K562 (cell line): Measurements from ENCODE around the gene CEP192. TPM values are rescaled to one million over a fixed set of nuclear protein-coding genes. Genes with fewer than 3 reads are reported as not detected.

Experiments
- ATF7 ChIP-seq: fragments of 450-650 bp; IDR thresholded peaks from 2 replicates; pipeline ENCODE4 v1.7.1; 2014; ENCODE audit warnings: mild to moderate bottlenecking, moderate library complexity
- CREM ChIP-seq: IDR thresholded peaks from 2 replicates; pipeline ENCODE4 v1.6.1; 2014; ENCODE audit warnings: antibody characterized with exemption, low read depth
- CTBP1 ChIP-seq: fragments of 450-650 bp; IDR thresholded peaks from 2 replicates; pipeline ENCODE4 v1.6.1; 2016; ENCODE audit warnings: borderline replicate concordance
- ESRRA ChIP-seq: fragments of 450-650 bp; IDR thresholded peaks from 2 replicates; pipeline ENCODE4 v1.6.1; 2014; ENCODE audit warnings: low read depth, mild to moderate bottlenecking, moderate library complexity, borderline replicate concordance
- ETV5 ChIP-seq: sonication (generic); formaldehyde crosslinking; IDR thresholded peaks from 2 replicates; pipeline ENCODE4 v1.4.0; 2020; ENCODE audit warnings: low read depth, mild to moderate bottlenecking, missing genetic modification reagents
- PRDM10 ChIP-seq: fragments of 450-650 bp; IDR thresholded peaks from 2 replicates; pipeline ENCODE4 v1.6.1; 2018; ENCODE audit not compliant: partially characterized antibody
- RERE ChIP-seq: sonication (generic); formaldehyde crosslinking; IDR thresholded peaks from 2 replicates; pipeline ENCODE4 v1.8.0; 2023; ENCODE audit warnings: missing genetic modification reagents, mild to moderate bottlenecking, borderline replicate concordance
- SMARCE1 ChIP-seq: fragments of 450-650 bp; IDR thresholded peaks from 2 replicates; pipeline ENCODE4 v1.7.1; 2016; ENCODE audit warnings: mild to moderate bottlenecking
- SPI1 ChIP-seq: IDR thresholded peaks from 2 replicates; pipeline ENCODE4 v1.6.1; 2011; ENCODE audit warnings: low read depth, low read length, control low read depth, borderline replicate concordance
- TAF1 ChIP-seq: IDR thresholded peaks from 2 replicates; pipeline ENCODE4 v1.6.1; 2011; ENCODE audit warnings: mild to moderate bottlenecking, low read length, moderate library complexity; ENCODE audit not compliant: insufficient read depth, control insufficient read depth, severe bottlenecking; ENCODE audit errors: extremely low read depth
- TEAD1 ChIP-seq, 2 experiments: fragments of 450-650 bp in 1 of 2; sonication (generic) in 1 of 2; formaldehyde crosslinking; IDR thresholded peaks; 2 replicates each; pipeline versions ENCODE4 v1.4.0 to v1.8.0; 2020 to 2022; ENCODE audit warnings: mild to moderate bottlenecking in 2 of 2, missing genetic modification reagents in 1 of 2
- ZBTB2 ChIP-seq: fragments of 450-650 bp; IDR thresholded peaks from 2 replicates; pipeline ENCODE4 v1.6.1; 2016; ENCODE audit warnings: antibody characterized with exemption
- ZNF639 ChIP-seq, 2 experiments: fragments of 200-800 bp in 1 of 2; sonication (Bioruptor generic) in 1 of 2; sonication (generic) in 1 of 2; formaldehyde crosslinking in 1 of 2; IDR thresholded peaks in 1 of 2; conservative IDR thresholded peaks in 1 of 2; 2 replicates each; pipeline versions ENCODE4 v1.5.0 to v1.6.1; 2016 to 2020; ENCODE audit warnings: missing compliant biosample characterization in 1 of 2, missing genetic modification characterization in 1 of 2, missing genetic modification reagents in 1 of 2
- polyA plus RNA-seq, 8 experiments: library from polyadenylated mRNA; depleted of rRNA in 4 of 8; stranded (reverse) in 5 of 8; unstranded in 3 of 8; fragments of >200 nt; fragmentation: Nextera tagmentation in 2 of 8; fragmentation: Illumina TruSeq in 1 of 8; extraction: Ambion mirVana in 2 of 8; extraction: Trizol in 1 of 8; gene quantifications; 2 replicates each; pipeline versions ENCODE4 v1.2.1 to v1.2.3, GENCODE V29; 2011 to 2014; ENCODE audit warnings: inconsistent platforms in 1 of 8, missing spikeins in 1 of 8
- total RNA-seq, 7 experiments: library from RNA; depleted of rRNA in 6 of 7; stranded (reverse); fragments of >200 nt in 6 of 7; fragmentation: Illumina TruSeq in 2 of 7; extraction: Trizol in 2 of 7; gene quantifications; 2 replicates each; pipeline versions ENCODE4 v1.2.1 to v1.2.3, GENCODE V29; 2011 to 2021; ENCODE audit warnings: low replicate concordance in 1 of 7

CEP192 gene
- total and polyA plus RNA-seq, 9 of the 15 experiments (the other 6 are each of a cell fraction or from before 2014, with no cell fraction given), result 14.4 to 54.4 (median 35.8) TPM

GRCh38 chr18:12946549-12947284, 44.4 kb upstream of the CEP192 start (continued):
- TF ChIP-seq PRDM10 (peak; percentile 82), ZNF639 (CRISPR knock-in tag; conservative IDR thresholded peaks at IDR 0.05 in 1 of 2, IDR thresholded peaks at IDR 0.05 in 1 of 2) (no peak), TEAD1 (CRISPR knock-in tag; IDR thresholded peaks at IDR 0.05) (peak in 1 of 2 experiments; percentile 49; a peak in 2 of 4 replicates), ATF7 (peak; percentile 39; the same call in 1 of the 2 replicates), TAF1 (peak; percentile 26), SMARCE1 (peak; percentile 74), ESRRA (peak; percentile 36; the same call in 1 of the 2 replicates), RERE (CRISPR knock-in tag) (no peak), CTBP1 (0 out of 2 replicates have a peak, but pooled peaks have one; percentile 10), ZBTB2 (0 out of 2 replicates have a peak, but pooled peaks have one; percentile 59), ETV5 (0 out of 2 replicates have a peak, but pooled peaks have one; percentile 36), SPI1 (peak; percentile 38; the same call in 1 of the 2 replicates), CREM (0 out of 2 replicates have a peak, but pooled peaks have one; percentile 5)
